ENCODE measurements around the gene ZNF526.

ZNF526 gene

GRCh38 chr19:42175952-42176648, 44.0 kb upstream of the ZNF526 start (continued):
- TF ChIP-seq ZNF248 (tag by site-specific recombination; IDR thresholded peaks at IDR 0.05) (no peak), ATF2 (tag by site-specific recombination; IDR thresholded peaks at IDR 0.05; ENCODE audit: low read depth) (no peak), GLIS2 (tag by site-specific recombination; IDR thresholded peaks at IDR 0.05) (no peak), TCF7L2 (IDR thresholded peaks at IDR 0.05; ENCODE audit: borderline replicate concordance, low read depth, low read length) (no peak), ZNF24 (tag by site-specific recombination; IDR thresholded peaks at IDR 0.05) (no peak), GFI1B (tag by site-specific recombination; IDR thresholded peaks at IDR 0.05) (no peak), ZNF707 (tag by site-specific recombination; IDR thresholded peaks at IDR 0.05) (no peak), ZNF10 (tag by site-specific recombination; IDR thresholded peaks at IDR 0.05) (no peak)

GRCh38 chr19:42176649-42176989, 43.5 kb upstream of the ZNF526 start:
- ChIA-PET POLR2A (interaction anchor here (0.7 to 1.7 kb wide), 11 partner anchors 11 to 247 kb away, joined by 3 to 9 read pairs (median 4); partner anchors contain the start of gene ZNF574), CTCF (interaction anchor here (0.6 to 3.3 kb wide), 16 partner anchors 11 to 285 kb away, joined by 3 to 23 read pairs (median 4); partner anchors contain the start of gene POU2F2)
- H3K4me3 ChIP-seq (ENCODE audit: low read depth, low read length), result peak overlapping the region; percentile 27
- no peak for TF ChIP-seq ZNF350 (tag by site-specific recombination; IDR thresholded peaks at IDR 0.05)
- no peak for TF ChIP-seq ZNF354C (tag by site-specific recombination; IDR thresholded peaks at IDR 0.05; ENCODE audit: borderline replicate concordance, low read depth)
- no peak for TF ChIP-seq ZBTB20 (tag by site-specific recombination; IDR thresholded peaks at IDR 0.05)
- TF ChIP-seq GLI2 (tag by site-specific recombination; IDR thresholded peaks at IDR 0.05; ENCODE audit: borderline replicate concordance, low read depth), result no peak
- no peak for TF ChIP-seq ZNF514 (tag by site-specific recombination; IDR thresholded peaks at IDR 0.05)
- TF ChIP-seq SCRT1 (tag by site-specific recombination; IDR thresholded peaks at IDR 0.05; ENCODE audit: borderline replicate concordance), result no peak
- TF ChIP-seq ZNF704 (tag by site-specific recombination; IDR thresholded peaks at IDR 0.05), result no peak
- TF ChIP-seq OVOL3 (tag by site-specific recombination; IDR thresholded peaks at IDR 0.05), result no peak
- TF ChIP-seq ZEB2 (tag by site-specific recombination; IDR thresholded peaks at IDR 0.05), result no peak
- no peaks in the 10 kb centered on the region for H3K9me3 ChIP-seq (ENCODE audit: control insufficient read depth, insufficient read depth, low read depth, low read length)
- no peak overlapping the region for H3K27ac ChIP-seq (ENCODE audit: extremely low read depth, low read depth, low read length)
- H3K36me3 ChIP-seq (ENCODE audit: control insufficient read depth in 2 of 2, insufficient read depth in 1 of 2, low read length in 2 of 2), result no peaks in the 10 kb centered on the region
- peaks cover 10% of the 10 kb centered on the region for H3K4me1 ChIP-seq (ENCODE audit: control insufficient read depth, insufficient read depth, low read length)

GRCh38 chr19:42176990-42177685, 43.0 kb upstream of the ZNF526 start:
- no peak overlapping the region for H3K27ac ChIP-seq (ENCODE audit: extremely low read depth, low read depth, low read length)
- no peaks in the 10 kb centered on the region for H3K9me3 ChIP-seq (ENCODE audit: control insufficient read depth, insufficient read depth, low read depth, low read length)
- CTCF ChIA-PET, result interaction anchor here (0.6 to 3.3 kb wide), 16 partner anchors 10 to 285 kb away, joined by 3 to 23 read pairs (median 4); partner anchors contain the start of gene POU2F2
- H3K4me1 ChIP-seq (ENCODE audit: control insufficient read depth, insufficient read depth, low read length), result peaks cover 10% of the 10 kb centered on the region
- POLR2A ChIA-PET, result interaction anchor here (0.7 to 1.7 kb wide), 9 partner anchors 10 to 246 kb away, joined by 3 to 9 read pairs (median 4); partner anchors contain the start of gene ZNF574
- H3K4me3 ChIP-seq (ENCODE audit: low read depth, low read length), result peak overlapping the region; percentile 27; the same call in 1 of the 2 replicates
- H3K36me3 ChIP-seq (ENCODE audit: control insufficient read depth in 2 of 2, insufficient read depth in 1 of 2, low read length in 2 of 2), result no peaks in the 10 kb centered on the region
- no peak for TF ChIP-seq ZNF830 (tag by site-specific recombination; IDR thresholded peaks at IDR 0.05; ENCODE audit: low read depth)
- 0 out of 2 replicates have a peak, but pooled peaks have one; percentile 33 for TF ChIP-seq ZXDB (tag by site-specific recombination; IDR thresholded peaks at IDR 0.05)
- 0 out of 2 replicates have a peak, but pooled peaks have one; percentile 24 for TF ChIP-seq ZNF777 (tag by site-specific recombination; IDR thresholded peaks at IDR 0.05; ENCODE audit: borderline replicate concordance)
- TF ChIP-seq ZNF561 (tag by site-specific recombination; IDR thresholded peaks at IDR 0.05; ENCODE audit: borderline replicate concordance), result peak; percentile 99; the same call in 1 of the 2 replicates
- TF ChIP-seq EGR2 (tag by site-specific recombination; IDR thresholded peaks at IDR 0.05; ENCODE audit: low read depth), result peak; percentile 38; the same call in 1 of the 2 replicates
- TF ChIP-seq PRDM4 (tag by site-specific recombination; IDR thresholded peaks at IDR 0.05), result peak; percentile 44
- TF ChIP-seq ZNF394 (tag by site-specific recombination; IDR thresholded peaks at IDR 0.05; ENCODE audit: borderline replicate concordance), result peak; percentile 58; the same call in 1 of the 2 replicates

Measured in HEK293 (cell line).